ENCODE measurements around the gene SGCG.

Gene SGCG

DNA sequence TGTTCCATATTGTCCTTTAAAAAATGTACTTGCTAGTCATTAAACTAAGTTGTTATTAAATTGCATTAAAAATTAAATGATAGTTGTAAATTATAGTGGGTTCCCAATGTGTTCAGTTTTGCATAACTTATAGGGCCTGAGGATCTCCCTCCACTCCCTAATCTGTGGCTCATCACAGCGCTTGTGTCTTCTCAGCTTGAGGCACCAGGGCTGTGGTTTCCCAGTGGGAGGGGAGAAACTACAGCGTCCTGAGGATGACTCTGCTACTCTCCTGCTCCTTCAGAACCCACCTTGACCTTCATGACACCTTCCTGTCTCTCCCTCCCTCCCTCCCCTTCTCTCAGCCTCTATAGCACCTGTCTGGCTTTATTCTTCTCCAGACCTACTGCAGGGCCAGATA is 1.4 kb downstream of the SGCG start:
- TF ChIP-seq, protein P1, sequence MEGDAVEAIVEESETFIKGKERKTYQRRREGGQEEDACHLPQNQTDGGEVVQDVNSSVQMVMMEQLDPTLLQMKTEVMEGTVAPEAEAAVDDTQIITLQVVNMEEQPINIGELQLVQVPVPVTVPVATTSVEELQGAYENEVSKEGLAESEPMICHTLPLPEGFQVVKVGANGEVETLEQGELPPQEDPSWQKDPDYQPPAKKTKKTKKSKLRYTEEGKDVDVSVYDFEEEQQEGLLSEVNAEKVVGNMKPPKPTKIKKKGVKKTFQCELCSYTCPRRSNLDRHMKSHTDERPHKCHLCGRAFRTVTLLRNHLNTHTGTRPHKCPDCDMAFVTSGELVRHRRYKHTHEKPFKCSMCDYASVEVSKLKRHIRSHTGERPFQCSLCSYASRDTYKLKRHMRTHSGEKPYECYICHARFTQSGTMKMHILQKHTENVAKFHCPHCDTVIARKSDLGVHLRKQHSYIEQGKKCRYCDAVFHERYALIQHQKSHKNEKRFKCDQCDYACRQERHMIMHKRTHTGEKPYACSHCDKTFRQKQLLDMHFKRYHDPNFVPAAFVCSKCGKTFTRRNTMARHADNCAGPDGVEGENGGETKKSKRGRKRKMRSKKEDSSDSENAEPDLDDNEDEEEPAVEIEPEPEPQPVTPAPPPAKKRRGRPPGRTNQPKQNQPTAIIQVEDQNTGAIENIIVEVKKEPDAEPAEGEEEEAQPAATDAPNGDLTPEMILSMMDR (conservative IDR thresholded peaks at IDR 0.05): no peak

DNA sequence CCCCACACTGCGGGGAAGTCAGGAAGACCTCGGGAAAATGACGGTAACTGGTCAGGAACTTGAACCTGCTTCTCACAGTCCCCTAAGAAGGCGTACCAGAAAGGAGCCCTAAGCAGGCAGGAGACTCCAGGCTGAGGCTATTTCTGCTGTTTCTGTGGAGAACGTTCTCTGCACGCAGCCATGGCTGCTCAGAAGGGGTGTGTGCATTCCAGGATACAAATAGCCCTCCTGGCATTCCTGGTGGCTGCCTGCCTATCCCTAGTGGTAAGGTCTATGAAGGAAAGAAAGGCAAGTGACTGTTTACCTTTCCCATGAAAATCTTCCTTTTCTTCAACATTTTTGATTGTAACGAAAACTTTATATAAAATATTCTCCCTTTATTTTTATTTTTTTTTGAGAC is 2.5 kb downstream of the SGCG start:
- TF ChIP-seq, protein P1 (conservative IDR thresholded peaks at IDR 0.05): no peak
- no peak overlapping the region for H3K27ac ChIP-seq

More for the DNA sequence above, 1.4 kb downstream of the SGCG start:
- H3K27ac ChIP-seq: no peak overlapping the region

DNA sequence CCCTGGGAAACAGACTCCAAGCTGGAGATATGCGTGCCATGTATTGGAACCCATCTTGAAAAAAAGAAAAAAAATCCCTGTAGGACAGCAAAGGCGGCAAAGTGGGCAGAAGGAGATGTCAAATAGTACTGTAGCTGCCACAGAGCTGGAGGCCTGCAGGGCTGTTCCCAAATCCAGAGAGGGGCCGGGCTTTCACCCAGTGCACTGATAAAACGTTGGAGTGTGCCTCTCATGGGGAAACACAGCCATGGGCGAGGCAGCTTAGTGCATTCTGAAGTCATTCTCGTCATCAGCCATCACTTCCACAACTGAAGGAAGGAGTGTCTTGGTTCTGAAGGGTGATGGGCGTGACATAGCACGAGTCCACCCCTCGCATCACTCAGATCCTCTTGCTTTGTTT is 4.8 kb downstream of the SGCG start:
- TF ChIP-seq, protein P1 (conservative IDR thresholded peaks at IDR 0.05): no peak
- no peak overlapping the region for H3K27ac ChIP-seq

DNA sequence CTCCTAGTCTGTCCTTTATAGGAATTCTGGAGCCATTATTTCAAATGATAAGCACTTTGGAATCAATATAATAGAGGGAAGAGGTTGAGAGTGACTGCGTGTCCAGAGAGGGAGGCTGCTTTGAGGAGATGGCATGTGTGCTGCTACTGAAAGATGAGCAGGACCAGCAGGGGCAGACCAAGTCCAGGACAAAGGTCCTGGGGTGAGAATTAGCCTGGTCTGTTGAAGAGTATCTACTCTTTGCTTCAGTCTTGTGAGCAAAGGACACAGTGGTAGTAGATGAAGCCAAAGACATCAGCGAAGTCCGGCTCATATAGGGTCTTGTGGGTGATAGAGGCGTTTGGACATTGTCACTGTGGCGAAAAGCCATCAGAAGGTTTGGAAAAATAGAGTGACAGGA is 21.1 kb downstream of the SGCG start:
- TF ChIP-seq, protein P1 (conservative IDR thresholded peaks at IDR 0.05): no peak
- no peak overlapping the region for H3K27ac ChIP-seq

DNA sequence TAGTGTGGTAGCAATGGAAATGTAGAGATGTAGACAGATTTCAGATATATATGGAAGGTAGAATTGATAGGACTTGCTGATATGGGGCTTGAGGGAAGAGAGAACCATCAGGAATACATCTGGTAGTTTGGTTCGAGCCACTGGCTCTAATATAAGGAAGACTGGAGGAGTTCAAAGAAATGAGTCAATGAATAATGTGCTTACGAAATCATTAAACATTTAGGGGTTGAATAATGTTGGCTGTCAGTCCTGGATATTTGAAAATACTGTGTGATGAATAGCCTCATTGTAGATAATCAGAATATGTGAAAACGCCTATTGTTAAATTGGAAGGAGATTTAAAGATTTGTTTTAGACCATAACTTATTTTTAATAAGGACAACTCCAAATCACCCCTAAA is 21.6 kb downstream of the SGCG start:
- H3K27ac ChIP-seq: no peak overlapping the region
- TF ChIP-seq, protein P1 (conservative IDR thresholded peaks at IDR 0.05): no peak

DNA sequence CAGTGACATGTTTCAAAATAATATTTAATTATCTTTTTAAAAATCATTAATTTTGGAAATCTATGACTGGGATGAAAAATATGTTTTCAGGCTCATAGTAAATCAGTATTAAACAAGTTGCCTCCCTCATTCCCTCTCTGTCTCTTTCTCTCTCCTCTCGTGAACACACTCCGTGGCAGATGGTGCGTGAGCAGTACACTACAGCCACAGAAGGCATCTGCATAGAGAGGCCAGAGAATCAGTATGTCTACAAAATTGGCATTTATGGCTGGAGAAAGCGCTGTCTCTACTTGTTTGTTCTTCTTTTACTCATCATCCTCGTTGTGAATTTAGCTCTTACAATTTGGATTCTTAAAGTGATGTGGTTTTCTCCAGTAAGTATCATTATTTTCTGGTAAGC is 22.7 kb downstream of the SGCG start:
- no peak overlapping the region for H3K27ac ChIP-seq
- TF ChIP-seq, protein P1 (conservative IDR thresholded peaks at IDR 0.05): no peak

DNA sequence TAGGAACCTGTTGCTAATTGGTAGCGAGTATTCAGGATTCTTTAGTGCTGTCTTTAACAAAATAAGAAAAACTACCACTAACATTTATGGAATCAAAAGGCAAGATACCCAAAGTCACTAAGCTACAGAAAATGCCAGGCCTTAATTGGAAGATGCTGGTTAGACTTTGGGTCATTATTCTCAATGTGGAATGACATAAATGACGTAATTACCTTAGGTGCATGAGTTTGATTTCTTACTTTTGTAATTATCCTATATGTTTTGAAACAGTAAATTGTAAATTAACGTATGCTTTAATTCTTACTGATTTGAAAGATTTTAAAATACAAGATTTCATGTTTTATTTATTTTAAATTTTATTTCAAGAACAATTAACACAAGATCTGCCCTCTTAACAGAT is 25.0 kb downstream of the SGCG start:
- TF ChIP-seq, protein P1 (conservative IDR thresholded peaks at IDR 0.05): no peak
- H3K27ac ChIP-seq: no peak overlapping the region

DNA sequence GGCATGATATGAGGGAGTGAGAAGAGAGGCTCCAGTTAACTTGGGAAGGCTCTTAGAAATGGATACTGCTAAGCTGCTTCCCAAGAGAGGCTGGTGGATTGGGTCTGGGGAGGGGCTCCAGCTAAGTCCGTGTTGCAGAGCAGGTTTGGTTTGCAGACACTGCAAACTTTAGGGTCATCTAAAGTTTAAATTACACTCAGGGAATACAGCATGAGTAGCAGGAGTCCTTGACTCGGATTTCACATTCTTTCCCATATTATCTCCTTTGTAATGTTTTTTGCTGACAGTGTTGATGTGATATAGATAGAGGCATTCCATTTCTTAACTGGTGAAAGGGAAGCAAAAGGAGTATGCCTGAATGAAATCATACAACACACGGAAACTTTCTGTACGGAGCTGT is 31.9 kb downstream of the SGCG start:
- TF ChIP-seq, protein P1 (conservative IDR thresholded peaks at IDR 0.05): no peak
- no peak overlapping the region for H3K27ac ChIP-seq
